Endothelial cell of umbilical vein (primary cell): ENCODE data around the gene RALGPS1. TPM values are rescaled to one million over a fixed set of nuclear protein-coding genes. Genes with fewer than 3 reads are reported as not detected.

Experiments used
- BruUV-seq: library from RNA; stranded (reverse); fragments of 400-500 nt; replicated peaks from 2 replicates; lab custom pipeline; 2021; lab: Mats Ljungman, UMichigan
- CTCF ChIA-PET: fragments of 300-600, 350-600 bp; sonication (Branson Sonifier 250); formaldehyde crosslinking; loops from one replicate; lab custom pipeline; 2021; ENCODE audit warnings: antibody characterized with exemption, inconsistent platforms; lab: Charles Lee
- POLR2A ChIA-PET: fragments of 300-600, 350-600 bp; sonication (Branson Sonifier 250); formaldehyde crosslinking; loops from one replicate; lab custom pipeline; 2021; ENCODE audit warnings: antibody characterized with exemption, inconsistent platforms; lab: Charles Lee
- DNase-seq: peaks from one replicate; pipeline ENCODE4 v3.0.0-alpha.2; 2011; ENCODE audit warnings: low read depth, low spot score
- FAIRE-seq: peaks from 2 replicates; lab custom pipeline; 2011; peaks lifted over from hg19 to GRCh38; lab: Jason Lieb, UNC
- H2AFZ ChIP-seq: 2 replicates; pipeline ENCODE4 v1.6.0; 2012; ENCODE audit warnings: low read depth, low read length, control low read depth, inconsistent platforms
- H3K27ac ChIP-seq: 2 replicates; pipeline ENCODE4 v1.5.1; 2011; ENCODE audit warnings: low read depth, mild to moderate bottlenecking, control low read depth, low read length, moderate library complexity; ENCODE audit not compliant: insufficient read depth
- H3K27me3 ChIP-seq, 2 experiments: 2 replicates each; pipeline versions ENCODE4 v1.6.0 to v1.6.1; 2011; ENCODE audit warnings: low read length in 2 of 2, mixed read lengths in 1 of 2; ENCODE audit not compliant: control insufficient read depth in 2 of 2, insufficient read depth in 2 of 2
- H3K36me3 ChIP-seq, 2 experiments: 2 replicates in 1 of 2; 3 replicates in 1 of 2; pipeline ENCODE4 v1.5.1; 2011; ENCODE audit warnings: low read length in 2 of 2, mild to moderate bottlenecking in 1 of 2, moderate library complexity in 1 of 2; ENCODE audit not compliant: control insufficient read depth in 2 of 2, insufficient read depth in 2 of 2; ENCODE audit errors: extremely low read depth in 1 of 2
- H3K4me1 ChIP-seq: 3 replicates; pipeline ENCODE4 v1.5.1; 2011; ENCODE audit warnings: mild to moderate bottlenecking, low read length; ENCODE audit not compliant: control insufficient read depth, insufficient read depth; ENCODE audit errors: extremely low read depth
- H3K4me2 ChIP-seq: 2 replicates; pipeline ENCODE4 v1.6.1; 2011; ENCODE audit warnings: low read length, control low read depth, mixed read lengths; ENCODE audit not compliant: insufficient read depth
- H3K4me3 ChIP-seq, 3 experiments: fragments of 200-600 bp in 1 of 3; sonication (generic), shearing (Covaris generic) in 1 of 3; replicated peaks in 1 of 3; 2 replicates each; pipeline ENCODE4 v1.5.1; 2011 to 2016; ENCODE audit warnings: control low read depth in 3 of 3, low read length in 3 of 3, mild to moderate bottlenecking in 2 of 3, inconsistent platforms in 1 of 3, low read depth in 1 of 3, moderate library complexity in 1 of 3; ENCODE audit not compliant: insufficient read depth in 1 of 3
- H3K79me2 ChIP-seq: 2 replicates; pipeline ENCODE4 v1.6.0; 2012; ENCODE audit warnings: low read length, inconsistent platforms; ENCODE audit not compliant: control insufficient read depth, insufficient read depth
- H3K9ac ChIP-seq: replicated peaks from 2 replicates; pipeline ENCODE3; 2011; ENCODE audit warnings: low read length, control low read depth; ENCODE audit not compliant: insufficient read depth; ENCODE audit errors: extremely low read depth
- H3K9me1 ChIP-seq: replicated peaks from 3 replicates; pipeline ENCODE4 v1.6.0; 2011; ENCODE audit warnings: mild to moderate bottlenecking, low read length; ENCODE audit not compliant: control insufficient read depth, insufficient read depth; ENCODE audit errors: extremely low read depth
- H3K9me3 ChIP-seq: replicated peaks from 2 replicates; pipeline ENCODE4 v1.5.1; 2012; ENCODE audit warnings: low read length, inconsistent platforms; ENCODE audit not compliant: control insufficient read depth, insufficient read depth
- H4K20me1 ChIP-seq: replicated peaks from 2 replicates; pipeline ENCODE3; 2011; ENCODE audit warnings: mild to moderate bottlenecking, low read length; ENCODE audit not compliant: control insufficient read depth, insufficient read depth; ENCODE audit errors: extremely low read depth
- EZH2 ChIP-seq: IDR thresholded peaks from 2 replicates; pipeline ENCODE4 v1.6.1; 2012; ENCODE audit warnings: borderline replicate concordance, low read depth, mild to moderate bottlenecking, moderate library complexity, low read length, inconsistent platforms; ENCODE audit not compliant: severe bottlenecking
- FOS ChIP-seq: IDR thresholded peaks from 2 replicates; pipeline ENCODE4 v1.6.1; 2011; ENCODE audit warnings: mild to moderate bottlenecking, low read length, moderate library complexity, borderline replicate concordance; ENCODE audit not compliant: insufficient read depth
- GATA2 ChIP-seq: IDR thresholded peaks from 2 replicates; pipeline ENCODE4 v1.7.0; 2011; ENCODE audit warnings: low read depth, mild to moderate bottlenecking, moderate library complexity, mixed read lengths, low read length; ENCODE audit not compliant: insufficient read length, insufficient read depth
- JUN ChIP-seq: IDR thresholded peaks from 2 replicates; pipeline ENCODE4 v1.6.1; 2011; ENCODE audit warnings: borderline replicate concordance, low read depth; ENCODE audit not compliant: insufficient read length, insufficient read depth
- MAX ChIP-seq: IDR thresholded peaks from 2 replicates; pipeline ENCODE4 v1.6.1; 2011; ENCODE audit not compliant: insufficient read depth, insufficient read length
- MYC ChIP-seq: IDR thresholded peaks from one replicate; pipeline ENCODE4 v1.6.1; 2011; ENCODE audit warnings: mild to moderate bottlenecking, low read depth, low read length
- POLR2A ChIP-seq: IDR thresholded peaks from 2 replicates; pipeline ENCODE4 v1.6.1; 2012; ENCODE audit warnings: low read depth, mild to moderate bottlenecking, control low read depth, low read length
- POLR2AphosphoS5 ChIP-seq: IDR thresholded peaks from 2 replicates; pipeline ENCODE4 v1.6.1; 2012; ENCODE audit warnings: low read depth, mild to moderate bottlenecking, control low read depth, low read length, moderate library complexity; ENCODE audit not compliant: insufficient read depth
- dilution Hi-C: fragments of 300-500 bp; cut with MboI; formaldehyde crosslinking; loops from one replicate; pipeline ENCODE4 v1.15.0; 2019; ENCODE audit warnings: low sequenced_read_pairs; ENCODE audit not compliant: extremely low pct_ligation_motif_present
- intact Hi-C: fragments of 100-400 bp; cut with micrococcal nuclease; formaldehyde crosslinking; loops from one replicate; pipeline ENCODE4 v1.10.0; 2022
- polyA plus RNA-seq, 4 experiments: library from polyadenylated mRNA; depleted of rRNA in 3 of 4; stranded (reverse) in 3 of 4; unstranded in 1 of 4; fragments of >200 nt; gene quantifications; 2 replicates each; pipeline versions ENCODE4 v1.2.1 to v1.2.3, GENCODE V29; 2011 to 2012; ENCODE audit warnings: missing spikeins in 1 of 4
- total RNA-seq: library from RNA; stranded (reverse); gene quantifications from 2 replicates; pipeline ENCODE4 v1.2.3, GENCODE V29; 2021
- TF ChIP-seq, protein P1 (sequence below), 2 donors: IDR thresholded peaks; 1 replicate in 1 of 2; 2 replicates in 1 of 2; pipeline ENCODE4 v1.5.1; 2011; ENCODE audit warnings: low read length in 2 of 2, mild to moderate bottlenecking in 2 of 2, moderate library complexity in 2 of 2, control low read depth in 1 of 2, inconsistent platforms in 1 of 2, low read depth in 1 of 2; ENCODE audit not compliant: insufficient read depth in 1 of 2; ENCODE audit errors: extremely low read depth in 1 of 2

Gene RALGPS1
- total and polyA plus RNA-seq, 2 donors (not counting 3 experiments of a cell fraction or from before 2014, with no cell fraction given), result 3.8 to 5.5 TPM

DNA sequence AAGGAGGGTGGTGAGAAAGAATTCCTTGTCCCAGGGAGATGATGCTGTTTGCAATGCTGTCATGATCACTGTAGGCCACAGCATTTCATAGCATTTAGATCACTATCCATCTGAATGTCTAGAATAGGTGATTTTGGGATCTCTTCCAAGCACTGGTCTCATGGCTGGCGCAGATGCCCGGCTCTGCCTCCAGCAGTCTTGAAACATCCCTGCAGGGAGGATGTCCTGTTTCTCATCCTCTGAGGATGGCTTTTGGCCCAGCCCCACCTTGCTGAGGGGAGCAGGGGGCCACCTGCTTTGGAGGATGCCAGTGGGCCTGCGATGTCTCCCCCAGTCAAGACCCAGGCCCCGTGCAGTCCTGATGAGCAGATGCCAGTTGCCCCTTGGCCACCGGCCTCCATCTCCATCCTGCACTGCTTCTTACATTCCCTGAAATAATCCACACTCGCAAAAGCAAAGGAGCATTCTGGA is 286.5 kb downstream of the RALGPS1 start:
- DNase-seq (no peak), FAIRE-seq (no peak)
- intact Hi-C loops (no loop called here), dilution Hi-C loops (no loop called here)
- H3K4me2 ChIP-seq, result no peak overlapping the region
- no peaks in the 10 kb centered on the region for H3K4me1 ChIP-seq
- peaks cover 0 to 1% of the 10 kb centered on the region in 2 experiments for H3K27me3 ChIP-seq
- CTCF ChIA-PET, result interaction anchor here (1.2 to 10.9 kb wide), 7 partner anchors 8 to 260 kb away, joined by 3 to 272 read pairs (median 4); no protein-coding TSS in a partner anchor
- H3K9me1 ChIP-seq, result no peaks in the 10 kb centered on the region
- no TSS peak for BruUV-seq
- H3K9me3 ChIP-seq, result no peaks in the 10 kb centered on the region
- POLR2A ChIA-PET, result interaction anchor here (0.6 kb wide), 2 partner anchors 158 to 1854 kb away, joined by 3 to 4 read pairs; no protein-coding TSS in a partner anchor
- H2AFZ ChIP-seq, result no peak overlapping the region
- H3K36me3 ChIP-seq, result no peaks in the 10 kb centered on the region
- H3K27ac ChIP-seq, result no peak overlapping the region
- no peaks in the 10 kb centered on the region for H3K79me2 ChIP-seq
- H3K4me3 ChIP-seq, result no peak overlapping the region
- TF ChIP-seq MAX (no peak), FOS (no peak), GATA2 (no peak), POLR2A (no peak), JUN (no peak), POLR2AphosphoS5 (no peak), EZH2 (no peak), MYC (no peak)
- TF ChIP-seq, protein P1, sequence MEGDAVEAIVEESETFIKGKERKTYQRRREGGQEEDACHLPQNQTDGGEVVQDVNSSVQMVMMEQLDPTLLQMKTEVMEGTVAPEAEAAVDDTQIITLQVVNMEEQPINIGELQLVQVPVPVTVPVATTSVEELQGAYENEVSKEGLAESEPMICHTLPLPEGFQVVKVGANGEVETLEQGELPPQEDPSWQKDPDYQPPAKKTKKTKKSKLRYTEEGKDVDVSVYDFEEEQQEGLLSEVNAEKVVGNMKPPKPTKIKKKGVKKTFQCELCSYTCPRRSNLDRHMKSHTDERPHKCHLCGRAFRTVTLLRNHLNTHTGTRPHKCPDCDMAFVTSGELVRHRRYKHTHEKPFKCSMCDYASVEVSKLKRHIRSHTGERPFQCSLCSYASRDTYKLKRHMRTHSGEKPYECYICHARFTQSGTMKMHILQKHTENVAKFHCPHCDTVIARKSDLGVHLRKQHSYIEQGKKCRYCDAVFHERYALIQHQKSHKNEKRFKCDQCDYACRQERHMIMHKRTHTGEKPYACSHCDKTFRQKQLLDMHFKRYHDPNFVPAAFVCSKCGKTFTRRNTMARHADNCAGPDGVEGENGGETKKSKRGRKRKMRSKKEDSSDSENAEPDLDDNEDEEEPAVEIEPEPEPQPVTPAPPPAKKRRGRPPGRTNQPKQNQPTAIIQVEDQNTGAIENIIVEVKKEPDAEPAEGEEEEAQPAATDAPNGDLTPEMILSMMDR (IDR thresholded peaks at IDR 0.05; ENCODE audit: extremely low read depth in 1 of 2, insufficient read depth in 1 of 2, low read depth in 1 of 2, low read length in 2 of 2), result no peak
- H3K9ac ChIP-seq, result no peak overlapping the region
- no peaks in the 10 kb centered on the region for H4K20me1 ChIP-seq
